ENCODE data around the gene KIRREL3. TPM values are rescaled to one million over a fixed set of nuclear protein-coding genes. Genes with fewer than 3 reads are reported as not detected.
A peak's percentile ranks its signal among the peaks of the same experiment; 100 is the strongest.

KIRREL3 gene
- total and polyA plus RNA-seq, 2 experiments from 2014 or later = 16.1 to 35.6 TPM

DNA sequence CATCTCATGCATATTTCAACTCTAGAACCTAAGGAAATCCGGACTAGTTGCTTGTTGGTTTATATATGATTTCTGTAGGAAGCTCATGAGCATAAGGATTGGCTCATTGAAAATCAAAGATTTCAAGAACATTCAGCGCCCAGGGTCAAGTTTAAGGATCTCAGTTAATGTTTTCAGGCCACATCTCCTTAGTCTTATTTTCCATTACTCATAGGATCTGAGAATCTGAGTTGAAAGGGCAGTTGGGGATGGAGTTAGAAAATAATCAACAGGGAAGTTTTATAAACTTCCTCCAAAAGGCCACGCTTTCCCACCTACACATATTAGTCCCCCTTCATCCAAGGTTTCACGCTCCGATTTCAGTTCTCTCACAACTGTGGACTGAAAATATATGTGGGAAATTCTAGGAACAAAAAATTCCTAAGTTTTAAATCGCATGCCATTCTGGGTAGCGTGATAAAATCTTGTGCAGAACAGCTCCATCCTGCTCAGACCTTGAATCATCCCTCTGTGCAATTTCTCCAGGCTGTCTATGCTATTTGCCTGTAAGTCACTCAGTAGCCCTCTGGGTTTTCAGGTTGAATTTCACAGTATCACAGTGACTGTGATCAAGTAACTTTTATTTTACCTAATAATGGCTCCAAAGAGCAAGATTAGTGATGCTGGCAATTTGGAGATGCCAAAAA, 160.2 kb downstream of the KIRREL3 start:
- H3K4me2 ChIP-seq (ENCODE audit: unreplicated experiment) = peak overlapping the region; percentile 44
- H3K27me3 ChIP-seq (replicated peaks; ENCODE audit: insufficient read depth) = no peaks in the 10 kb centered on the region
- H3K9me3 ChIP-seq (ENCODE audit: low read depth) = no peaks in the 10 kb centered on the region
- WGBS, 2 experiments (ENCODE audit: low coverage in 1 of 2, low lambda C conversion rate in 2 of 2, missing lambda C conversion rate in 2 of 2) = 75 to 82% methylated on average over 7 of the region's 7 CpGs
- in situ Hi-C loops (cut with MboI) = no loop called here
- peak overlapping the region; percentile 84 for H3K27ac ChIP-seq
- peaks cover 22% of the 10 kb centered on the region for H3K79me2 ChIP-seq (ENCODE audit: insufficient read depth)
- peak overlapping the region; percentile 59 for H3K9ac ChIP-seq
- peaks cover 31% of the 10 kb centered on the region for H3K4me1 ChIP-seq (ENCODE audit: insufficient read depth)
- no peaks in the 10 kb centered on the region for H3K9me2 ChIP-seq (ENCODE audit: insufficient read depth)
- no peaks in the 10 kb centered on the region for H4K20me1 ChIP-seq (ENCODE audit: insufficient read depth)
- no peaks in the 10 kb centered on the region for H3K36me3 ChIP-seq (ENCODE audit: low read depth)
- TF ChIP-seq EZH2phosphoT487 (IDR thresholded peaks at IDR 0.05; ENCODE audit: insufficient read depth, low read depth) (no peak), EZH2 (IDR thresholded peaks at IDR 0.05; ENCODE audit: insufficient read depth, poor library complexity, severe bottlenecking) (no peak)
- H2AFZ ChIP-seq = peak overlapping the region; percentile 40
- H3F3A ChIP-seq (ENCODE audit: insufficient read depth) = peaks cover 31% of the 10 kb centered on the region
- no peak overlapping the region for H3K4me3 ChIP-seq
- peak; percentile 82 for DNase-seq

GRCh38 chr11:126839496-126839895, 161.1 kb downstream of the KIRREL3 start:
- H3K27ac ChIP-seq = peak overlapping the region; percentile 84
- H3K4me3 ChIP-seq = no peak overlapping the region

GRCh38 chr11:126838779-126839178, 161.8 kb downstream of the KIRREL3 start:
- H3K4me1 ChIP-seq (ENCODE audit: insufficient read depth) = peaks cover 46% of the 10 kb centered on the region
- H3K9me3 ChIP-seq (ENCODE audit: low read depth) = no peaks in the 10 kb centered on the region
- no peak overlapping the region for H3K9ac ChIP-seq
- 71% methylated on average over 5 of the region's 5 CpGs for WGBS, 2 experiments (ENCODE audit: low coverage in 1 of 2, low lambda C conversion rate in 2 of 2, missing lambda C conversion rate in 2 of 2)
- TF ChIP-seq EZH2 (IDR thresholded peaks at IDR 0.05; ENCODE audit: insufficient read depth, poor library complexity, severe bottlenecking) = no peak
- no peak overlapping the region for H2AFZ ChIP-seq
- no peaks in the 10 kb centered on the region for H3K9me2 ChIP-seq (ENCODE audit: insufficient read depth)
- H3K4me2 ChIP-seq (ENCODE audit: unreplicated experiment) = no peak overlapping the region
- H3K27me3 ChIP-seq (replicated peaks; ENCODE audit: insufficient read depth) = no peaks in the 10 kb centered on the region
- no peak for DNase-seq
- no peaks in the 10 kb centered on the region for H4K20me1 ChIP-seq (ENCODE audit: insufficient read depth)
- H3K36me3 ChIP-seq (ENCODE audit: low read depth) = no peaks in the 10 kb centered on the region
- peaks cover 46% of the 10 kb centered on the region for H3F3A ChIP-seq (ENCODE audit: insufficient read depth)
- H3K79me2 ChIP-seq (ENCODE audit: insufficient read depth) = peaks cover 23% of the 10 kb centered on the region
- no peak overlapping the region for H3K4me3 ChIP-seq
- H3K27ac ChIP-seq = no peak overlapping the region
- in situ Hi-C loops (cut with MboI) = no loop called here

More at GRCh38 chr11:126839496-126839895, 161.1 kb downstream of the KIRREL3 start:
- no peaks in the 10 kb centered on the region for H3K27me3 ChIP-seq (replicated peaks; ENCODE audit: insufficient read depth)
- no peak overlapping the region for H3K9ac ChIP-seq
- peaks cover 40% of the 10 kb centered on the region for H3K4me1 ChIP-seq (ENCODE audit: insufficient read depth)
- H3K4me2 ChIP-seq (ENCODE audit: unreplicated experiment) = no peak overlapping the region
- H2AFZ ChIP-seq = no peak overlapping the region
- WGBS, 2 experiments (ENCODE audit: low coverage in 1 of 2, low lambda C conversion rate in 2 of 2, missing lambda C conversion rate in 2 of 2) = 90 to 92% methylated on average over 7 of the region's 7 CpGs
- no peaks in the 10 kb centered on the region for H3K36me3 ChIP-seq (ENCODE audit: low read depth)
- no peak for DNase-seq
- no peaks in the 10 kb centered on the region for H3K9me2 ChIP-seq (ENCODE audit: insufficient read depth)
- no peaks in the 10 kb centered on the region for H4K20me1 ChIP-seq (ENCODE audit: insufficient read depth)
- no peak for TF ChIP-seq EZH2 (IDR thresholded peaks at IDR 0.05; ENCODE audit: insufficient read depth, poor library complexity, severe bottlenecking)
- TF ChIP-seq EZH2phosphoT487 (IDR thresholded peaks at IDR 0.05; ENCODE audit: insufficient read depth, low read depth) = no peak
- H3K79me2 ChIP-seq (ENCODE audit: insufficient read depth) = peaks cover 23% of the 10 kb centered on the region
- no peaks in the 10 kb centered on the region for H3K9me3 ChIP-seq (ENCODE audit: low read depth)
- H3F3A ChIP-seq (ENCODE audit: insufficient read depth) = peaks cover 39% of the 10 kb centered on the region
- in situ Hi-C loops (cut with MboI) = no loop called here

DNA sequence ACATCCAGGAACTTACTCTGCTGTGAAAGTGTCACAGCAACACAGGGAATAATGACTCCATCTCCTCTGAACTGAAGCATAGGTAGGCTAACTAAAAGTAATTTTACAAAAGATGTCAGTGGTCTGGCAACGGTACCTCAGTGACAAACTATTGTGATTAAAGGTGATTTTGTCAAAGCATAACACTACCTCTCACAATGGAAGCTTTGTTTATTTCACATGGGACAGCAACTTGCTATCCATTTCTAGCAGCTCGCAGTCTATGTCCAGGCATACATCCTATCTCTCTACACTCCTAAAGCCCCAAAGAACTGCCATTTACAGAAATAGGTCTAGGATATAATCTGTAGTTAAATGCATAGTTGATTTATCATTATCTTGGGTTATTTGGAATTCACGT, 163.0 kb downstream of the KIRREL3 start:
- Histone ChIP-seq H3K4me2 (ENCODE audit: unreplicated experiment) (no peak overlapping the region), H2AFZ (no peak overlapping the region), H3K4me1 (ENCODE audit: insufficient read depth) (peaks cover 55% of the 10 kb centered on the region), H3K4me3 (no peak overlapping the region), H3F3A (ENCODE audit: insufficient read depth) (peaks cover 49% of the 10 kb centered on the region), H3K9ac (no peak overlapping the region), H3K27ac (no peak overlapping the region), H3K79me2 (ENCODE audit: insufficient read depth) (peaks cover 28% of the 10 kb centered on the region), H3K36me3 (ENCODE audit: low read depth) (no peaks in the 10 kb centered on the region), H4K20me1 (ENCODE audit: insufficient read depth) (no peaks in the 10 kb centered on the region), H3K9me3 (ENCODE audit: low read depth) (no peaks in the 10 kb centered on the region), H3K27me3 (replicated peaks; ENCODE audit: insufficient read depth) (no peaks in the 10 kb centered on the region), H3K9me2 (ENCODE audit: insufficient read depth) (no peaks in the 10 kb centered on the region)
- no peak for DNase-seq
- TF ChIP-seq EZH2phosphoT487 (IDR thresholded peaks at IDR 0.05; ENCODE audit: insufficient read depth, low read depth) (no peak), EZH2 (IDR thresholded peaks at IDR 0.05; ENCODE audit: insufficient read depth, poor library complexity, severe bottlenecking) (no peak)
- in situ Hi-C loops (cut with MboI) = no loop called here
- WGBS, 2 experiments (ENCODE audit: low coverage in 1 of 2, low lambda C conversion rate in 2 of 2, missing lambda C conversion rate in 2 of 2) = 96 to 97% methylated on average over 3 of the region's 3 CpGs
